Parathyroid adenoma (tissue), 2 donors: Measurements from ENCODE around the gene DDB1.

Experiments
- H2AFZ ChIP-seq: fragments of 300-600 bp; sonication (generic); one replicate; pipeline ENCODE4 v1.7.0; 2017; ENCODE audit warnings: antibody characterized with exemption, mild to moderate bottlenecking
- H3K27ac ChIP-seq: fragments of 300-600 bp; sonication (generic); one replicate; pipeline ENCODE4 v1.7.0; 2017
- H3K27me3 ChIP-seq: fragments of 300-600 bp; sonication (generic); one replicate; pipeline ENCODE4 v1.7.0; 2017; ENCODE audit warnings: low read length; ENCODE audit not compliant: control insufficient read depth, insufficient read depth
- H3K36me3 ChIP-seq: fragments of 300-600 bp; sonication (generic); one replicate; pipeline ENCODE4 v1.7.0; 2017; ENCODE audit warnings: low read length; ENCODE audit not compliant: control insufficient read depth, insufficient read depth
- H3K4me1 ChIP-seq: fragments of 300-600 bp; sonication (generic); one replicate; pipeline ENCODE4 v1.7.0; 2017; ENCODE audit warnings: control low read depth
- H3K4me2 ChIP-seq: fragments of 300-600 bp; sonication (generic); one replicate; pipeline ENCODE4 v1.7.0; 2017; ENCODE audit warnings: low read length
- H3K4me3 ChIP-seq: fragments of 300-600 bp; sonication (generic); one replicate; pipeline ENCODE4 v1.7.0; 2017; ENCODE audit warnings: low read depth, low read length
- H3K79me2 ChIP-seq: fragments of 300-600 bp; sonication (generic); one replicate; pipeline ENCODE4 v1.7.0; 2017; ENCODE audit warnings: control low read depth
- H3K9ac ChIP-seq: fragments of 300-600 bp; sonication (generic); one replicate; pipeline ENCODE4 v1.7.0; 2017; ENCODE audit warnings: mild to moderate bottlenecking
- H3K9me3 ChIP-seq: fragments of 300-600 bp; sonication (generic); one replicate; pipeline ENCODE4 v1.7.0; 2017; ENCODE audit warnings: low read length; ENCODE audit not compliant: control insufficient read depth
- CTCF ChIP-seq: fragments of 300-600 bp; sonication (generic); IDR thresholded peaks from one replicate; pipeline ENCODE4 v1.7.0; 2017; ENCODE audit warnings: antibody characterized with exemption, mild to moderate bottlenecking
- donor health status: primary hyperparathyroidism.

The DDB1 gene

GRCh38 chr11:61332797-61333549 lies at the start of gene DDB1, which contains the start of gene TKFC:
TSS of gene DDB1 (minus strand) at chr11:61333105. CDS start at chr11:61332968, 137 bp downstream.
TSS of gene TKFC (plus strand) at chr11:61333228. CDS start at chr11:61334729, 1,501 bp downstream.
- H3K36me3 ChIP-seq = no peaks in the 10 kb centered on the region
- peaks cover 9% of the 10 kb centered on the region for H3K4me1 ChIP-seq
- H2AFZ ChIP-seq = peak within 1 kb of the TSS; percentile 78
- H3K27me3 ChIP-seq = no peaks in the 10 kb centered on the region
- H3K9ac ChIP-seq = peak within 1 kb of the TSS; percentile 93
- no peak for TF ChIP-seq CTCF
- H3K4me3 ChIP-seq = peak within 1 kb of the TSS; percentile 85
- H3K79me2 ChIP-seq = peaks cover 18% of the 10 kb centered on the region
- peak within 1 kb of the TSS; percentile 99 for H3K27ac ChIP-seq
- no peaks in the 10 kb centered on the region for H3K9me3 ChIP-seq
- H3K4me2 ChIP-seq = peak within 1 kb of the TSS; percentile 67

GRCh38 chr11:61380884-61381283 lies 48.0 kb upstream of the DDB1 start:
- Histone ChIP-seq H3K4me1 (no peaks in the 10 kb centered on the region), H2AFZ (no peak overlapping the region)

GRCh38 chr11:61378713-61379313 lies 45.9 kb upstream of the DDB1 start:
- Histone ChIP-seq H3K79me2 (no peaks in the 10 kb centered on the region), H3K4me2 (no peak overlapping the region), H3K36me3 (no peaks in the 10 kb centered on the region), H2AFZ (no peak overlapping the region), H3K9ac (no peak overlapping the region), H3K4me1 (no peaks in the 10 kb centered on the region), H3K27ac (no peak overlapping the region), H3K9me3 (no peaks in the 10 kb centered on the region), H3K27me3 (no peaks in the 10 kb centered on the region), H3K4me3 (no peak overlapping the region)
- no peak for TF ChIP-seq CTCF

More at GRCh38 chr11:61380884-61381283, 48.0 kb upstream of the DDB1 start:
- H3K9me3 ChIP-seq = no peaks in the 10 kb centered on the region
- H3K27ac ChIP-seq = no peak overlapping the region
- H3K36me3 ChIP-seq = no peaks in the 10 kb centered on the region
- H3K27me3 ChIP-seq = no peaks in the 10 kb centered on the region
- no peak overlapping the region for H3K4me2 ChIP-seq
- no peak overlapping the region for H3K9ac ChIP-seq
- H3K4me3 ChIP-seq = no peak overlapping the region
- no peak for TF ChIP-seq CTCF
- no peaks in the 10 kb centered on the region for H3K79me2 ChIP-seq

- H3K4me3 ChIP-seq = no peak overlapping the region
- H3K36me3 ChIP-seq = no peaks in the 10 kb centered on the region
- no peaks in the 10 kb centered on the region for H3K27me3 ChIP-seq
- TF ChIP-seq CTCF = no peak
- no peaks in the 10 kb centered on the region for H3K4me1 ChIP-seq
- no peak overlapping the region for H3K4me2 ChIP-seq
- no peak overlapping the region for H3K9ac ChIP-seq
- no peaks in the 10 kb centered on the region for H3K9me3 ChIP-seq
- H2AFZ ChIP-seq = no peak overlapping the region
- H3K27ac ChIP-seq = no peak overlapping the region
- H3K79me2 ChIP-seq = no peaks in the 10 kb centered on the region
Measured at GRCh38 chr11:61377461-61378160, 44.7 kb upstream of the DDB1 start.
